Psoas muscle (tissue), 8 donors: ENCODE results near the gene DSCAM. TPM values are rescaled to one million over a fixed set of nuclear protein-coding genes. Genes with fewer than 3 reads are reported as not detected.

Source experiments
- ATAC-seq, 4 donors: fragments of 200-7000 bp; cut with Tn5 transposase; one replicate each; pipeline ENCODE4 v1.9.1; 2020; ENCODE audit warnings: moderate library complexity in 3 of 4, mild to moderate bottlenecking in 2 of 4
- DNase-seq, 2 donors: peaks; one replicate each; pipeline ENCODE4 v3.0.0-alpha.2; 2020
- H3K27ac ChIP-seq: fragments of 200-600 bp; one replicate; pipeline ENCODE4 v1.8.0; 2022
- H3K27me3 ChIP-seq, 3 donors: fragments of 200-600 bp in 1 of 3; one replicate each; pipeline versions ENCODE4 v1.6.1 to v1.8.0; 2013 to 2022; ENCODE audit warnings: low read length in 2 of 3, mild to moderate bottlenecking in 2 of 3, moderate library complexity in 1 of 3; ENCODE audit not compliant: insufficient read depth in 3 of 3
- H3K36me3 ChIP-seq, 2 donors: fragments of 200-600 bp in 1 of 2; one replicate each; pipeline versions ENCODE4 v1.6.1 to v1.8.0; 2013 to 2022; ENCODE audit warnings: low read depth in 1 of 2, mild to moderate bottlenecking in 1 of 2, moderate library complexity in 1 of 2; ENCODE audit not compliant: insufficient read depth in 1 of 2
- H3K4me1 ChIP-seq: fragments of 200-600 bp; one replicate; pipeline ENCODE4 v1.8.0; 2022
- H3K4me3 ChIP-seq: fragments of 200-600 bp; one replicate; pipeline ENCODE4 v1.8.0; 2022; ENCODE audit warnings: mild to moderate bottlenecking
- H3K9me3 ChIP-seq: fragments of 200-600 bp; one replicate; pipeline ENCODE4 v1.8.0; 2022
- CTCF ChIP-seq: fragments of 200-600 bp; IDR thresholded peaks from one replicate; pipeline ENCODE4 v1.8.0; 2022; ENCODE audit warnings: antibody characterized with exemption
- WGBS, 3 donors: extraction: QIAGEN DNeasy Blood & Tissue Kit; methylation state at CpG; one replicate each; pipeline versions ENCODE4 v1.1.6 to v1.1.7; 2013; 5-methylcytosine and 5-hydroxymethylcytosine counted together
- intact Hi-C, 2 donors: fragments of 100-400 bp; cut with DNase I; formaldehyde crosslinking; loops; one replicate each; pipeline versions ENCODE4 v1.11.0 to v1.14.2; 2022
- polyA plus RNA-seq, 3 donors: library from polyadenylated mRNA; stranded (reverse); fragments of 200-250 nt; gene quantifications; one replicate each; pipeline ENCODE4 v1.2.3, GENCODE V29; 2013
- total RNA-seq, 4 donors: library from RNA; stranded (reverse); fragmentation: NEBNext Ultra II Directional in 2 of 4; extraction: Animal tissue kit (Norgen Biotek cat#: 25700) in 2 of 4; gene quantifications; one replicate each; pipeline versions ENCODE4 v1.2.1 to v1.2.4, GENCODE V29; 2021 to 2023
- donor health status: healthy with polysubstance abuse.
- donor health status: DM: no; HTN: no; CAD: no; lungs with moderate emphysema.
- donor health status: Bipolar disorder and iron deficiency.
- donor health status: healthy.
- donor health status: DM: yes; HTN: yes; CAD: no.
- donor health status: DM: no; HTN: no; CAD: no.
- donor health status: DM: no; HTN: no; CAD: no.
- donor health status: DM: yes; HTN: yes; CAD: no.

Gene DSCAM
- total and polyA plus RNA-seq, 7 donors = 0.03 to 0.04 TPM; not detected in 5

- 9 to 16% (median 15%) methylated on average over 2 of the region's 2 CpGs for WGBS, 3 donors
- ATAC-seq (no peak), DNase-seq (no peak)
- intact Hi-C loops = no loop called here
- Histone ChIP-seq H3K27me3 (no peaks in the 10 kb centered on the region), H3K36me3 (no peaks in the 10 kb centered on the region), H3K4me3 (no peak overlapping the region), H3K4me1 (no peaks in the 10 kb centered on the region), H3K27ac (no peak overlapping the region), H3K9me3 (no peaks in the 10 kb centered on the region)
- no peak for TF ChIP-seq CTCF
These were observed 194.5 kb downstream of the DSCAM start for GRCh38 chr21:40652436-40652835.

- TF ChIP-seq CTCF = no peak
- WGBS, 3 donors = 10 to 25% (median 12%) methylated on average over 2 of the region's 2 CpGs
- ATAC-seq = no peak
- intact Hi-C loops = no loop called here
- DNase-seq = no peak
- H3K27ac ChIP-seq = no peak overlapping the region
- H3K4me1 ChIP-seq = no peaks in the 10 kb centered on the region
- H3K27me3 ChIP-seq = no peaks in the 10 kb centered on the region
- H3K4me3 ChIP-seq = no peak overlapping the region
- no peaks in the 10 kb centered on the region for H3K36me3 ChIP-seq
- no peaks in the 10 kb centered on the region for H3K9me3 ChIP-seq
These were observed 199.3 kb downstream of the DSCAM start for GRCh38 chr21:40647706-40648105.

GRCh38 chr21:40646651-40647050 lies 200.3 kb downstream of the DSCAM start:
- intact Hi-C loops = no loop called here
- TF ChIP-seq CTCF = no peak
- H3K27me3 ChIP-seq = no peaks in the 10 kb centered on the region
- H3K9me3 ChIP-seq = no peaks in the 10 kb centered on the region
- DNase-seq (no peak), ATAC-seq (no peak)
- WGBS, 3 donors = 12 to 29% (median 25%) methylated on average over 3 of the region's 3 CpGs
- no peak overlapping the region for H3K4me3 ChIP-seq
- no peak overlapping the region for H3K27ac ChIP-seq
- H3K4me1 ChIP-seq = no peaks in the 10 kb centered on the region
- H3K36me3 ChIP-seq = no peaks in the 10 kb centered on the region

- 78 to 83% (median 82%) methylated on average over 7 of the region's 7 CpGs for WGBS, 3 donors
- H3K9me3 ChIP-seq = no peaks in the 10 kb centered on the region
- H3K27me3 ChIP-seq = no peaks in the 10 kb centered on the region
- H3K27ac ChIP-seq = no peak overlapping the region
- intact Hi-C loops = no loop called here
- H3K4me3 ChIP-seq = no peak overlapping the region
- H3K36me3 ChIP-seq = no peaks in the 10 kb centered on the region
- TF ChIP-seq CTCF = no peak
- H3K4me1 ChIP-seq = no peaks in the 10 kb centered on the region
- ATAC-seq (no peak), DNase-seq (no peak)
These were observed 205.9 kb downstream of the DSCAM start for GRCh38 chr21:40641042-40641441.

GRCh38 chr21:40640266-40640789 lies 206.6 kb downstream of the DSCAM start:
- no peaks in the 10 kb centered on the region for H3K4me1 ChIP-seq
- ATAC-seq = no peak
- H3K27ac ChIP-seq = no peak overlapping the region
- no peak overlapping the region for H3K4me3 ChIP-seq
- no peaks in the 10 kb centered on the region for H3K9me3 ChIP-seq
- H3K27me3 ChIP-seq = no peaks in the 10 kb centered on the region
- no peaks in the 10 kb centered on the region for H3K36me3 ChIP-seq
- intact Hi-C loops = no loop called here
- WGBS, 3 donors = 70 to 74% (median 73%) methylated on average over 9 of the region's 9 CpGs
- DNase-seq = no peak
- no peak for TF ChIP-seq CTCF
